ENCODE measurements around the gene ADAMTS16.

Gene ADAMTS16

GRCh38 chr5:5179597-5179996 lies 39.5 kb downstream of the ADAMTS16 start:
- in situ Hi-C loops (cut with HindIII; ENCODE audit: low sequenced_read_pairs): no loop called here

GRCh38 chr5:5181650-5182324 lies 41.7 kb downstream of the ADAMTS16 start:
- in situ Hi-C loops (cut with HindIII; ENCODE audit: low sequenced_read_pairs): no loop called here

GRCh38 chr5:5182508-5183188 lies 42.5 kb downstream of the ADAMTS16 start:
- in situ Hi-C loops (cut with HindIII; ENCODE audit: low sequenced_read_pairs): no loop called here

GRCh38 chr5:5183189-5183699 lies 43.1 kb downstream of the ADAMTS16 start:
- in situ Hi-C loops (cut with HindIII; ENCODE audit: low sequenced_read_pairs): no loop called here

- in situ Hi-C loops (cut with HindIII; ENCODE audit: low sequenced_read_pairs): no loop called here
These were observed 43.8 kb downstream of the ADAMTS16 start for GRCh38 chr5:5183933-5184332.

GRCh38 chr5:5188376-5189050 lies 48.4 kb downstream of the ADAMTS16 start:
- in situ Hi-C loops (cut with HindIII; ENCODE audit: low sequenced_read_pairs): no loop called here

- in situ Hi-C loops (cut with HindIII; ENCODE audit: low sequenced_read_pairs): no loop called here
These were observed 48.9 kb downstream of the ADAMTS16 start for GRCh38 chr5:5189051-5189430.

- in situ Hi-C loops (cut with HindIII; ENCODE audit: low sequenced_read_pairs): no loop called here
These were observed 51.8 kb downstream of the ADAMTS16 start for GRCh38 chr5:5191906-5192305.

- in situ Hi-C loops (cut with HindIII; ENCODE audit: low sequenced_read_pairs): no loop called here
These were observed 52.6 kb downstream of the ADAMTS16 start for GRCh38 chr5:5192681-5193080.

- in situ Hi-C loops (cut with HindIII; ENCODE audit: low sequenced_read_pairs): no loop called here
These were observed 55.2 kb downstream of the ADAMTS16 start for GRCh38 chr5:5195128-5195918.

GRCh38 chr5:5198135-5198534 lies 58.0 kb downstream of the ADAMTS16 start:
- in situ Hi-C loops (cut with HindIII; ENCODE audit: low sequenced_read_pairs): no loop called here

- in situ Hi-C loops (cut with HindIII; ENCODE audit: low sequenced_read_pairs): no loop called here
These were observed 58.7 kb downstream of the ADAMTS16 start for GRCh38 chr5:5198815-5199214.

GRCh38 chr5:5199495-5199894 lies 59.4 kb downstream of the ADAMTS16 start:
- in situ Hi-C loops (cut with HindIII; ENCODE audit: low sequenced_read_pairs): no loop called here

GRCh38 chr5:5200133-5200532 lies 60.0 kb downstream of the ADAMTS16 start:
- in situ Hi-C loops (cut with HindIII; ENCODE audit: low sequenced_read_pairs): no loop called here

GRCh38 chr5:5202321-5202720 lies 62.2 kb downstream of the ADAMTS16 start:
- in situ Hi-C loops (cut with HindIII; ENCODE audit: low sequenced_read_pairs): no loop called here

GRCh38 chr5:5203451-5203850 lies 63.3 kb downstream of the ADAMTS16 start:
- in situ Hi-C loops (cut with HindIII; ENCODE audit: low sequenced_read_pairs): no loop called here

GRCh38 chr5:5207828-5208227 lies 67.7 kb downstream of the ADAMTS16 start:
- in situ Hi-C loops (cut with HindIII; ENCODE audit: low sequenced_read_pairs): no loop called here

- in situ Hi-C loops (cut with HindIII; ENCODE audit: low sequenced_read_pairs): no loop called here
These were observed 69.0 kb downstream of the ADAMTS16 start for GRCh38 chr5:5209089-5209488.

- in situ Hi-C loops (cut with HindIII; ENCODE audit: low sequenced_read_pairs): no loop called here
These were observed 69.6 kb downstream of the ADAMTS16 start for GRCh38 chr5:5209510-5210286.

GRCh38 chr5:5217371-5217770 lies 77.2 kb downstream of the ADAMTS16 start:
- in situ Hi-C loops (cut with HindIII; ENCODE audit: low sequenced_read_pairs): no loop called here
